ENCODE measurements around the gene KIF3A.
"Not testable (repeated sequence)": the region's sequence is repeated elsewhere in the genome, so short reads cannot be mapped to it uniquely, and the experiment has no call there.

Gene KIF3A

DNA sequence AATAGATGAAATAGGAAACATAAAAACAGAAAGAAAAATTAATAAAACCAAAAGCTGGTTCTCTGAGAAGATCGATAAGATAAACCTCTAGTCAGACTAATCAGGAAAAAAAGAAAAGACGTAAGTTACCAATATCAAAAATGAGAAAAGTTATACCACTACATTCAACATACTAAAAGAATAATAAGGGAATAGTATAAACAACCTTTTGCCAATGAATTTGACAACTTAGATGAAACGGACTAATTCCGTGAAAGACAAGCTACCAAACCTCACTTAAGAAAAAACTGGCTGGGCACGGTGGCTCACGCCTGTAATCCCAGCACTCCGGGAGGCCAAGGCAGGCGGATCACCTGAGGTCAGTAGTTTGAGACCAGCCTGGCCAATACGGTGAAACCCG, 7.5 kb downstream of the KIF3A start:
- no peak for DNase-seq (ENCODE audit: low read depth in 4 of 4, low spot score in 1 of 4)

DNA sequence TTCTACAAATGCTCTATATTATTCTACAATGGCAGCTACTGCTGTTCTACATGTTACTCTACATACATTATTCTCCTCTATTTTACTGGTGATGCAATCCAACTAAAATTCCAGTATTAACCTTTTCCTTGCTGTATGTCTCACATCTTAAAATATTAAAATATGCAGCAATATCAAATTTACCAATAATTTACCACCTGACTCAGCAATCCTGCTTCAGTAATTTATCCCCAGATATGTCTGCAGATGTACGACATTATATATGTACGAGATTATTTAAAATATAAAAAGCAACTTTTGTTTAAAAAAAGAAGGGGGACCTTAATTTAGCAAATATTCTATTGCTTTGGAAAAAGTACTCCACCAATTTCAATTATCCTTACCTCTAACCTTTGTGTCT, 11.6 kb downstream of the KIF3A start:
- DNase-seq (ENCODE audit: low read depth in 4 of 4, low spot score in 1 of 4), result no peak

DNA sequence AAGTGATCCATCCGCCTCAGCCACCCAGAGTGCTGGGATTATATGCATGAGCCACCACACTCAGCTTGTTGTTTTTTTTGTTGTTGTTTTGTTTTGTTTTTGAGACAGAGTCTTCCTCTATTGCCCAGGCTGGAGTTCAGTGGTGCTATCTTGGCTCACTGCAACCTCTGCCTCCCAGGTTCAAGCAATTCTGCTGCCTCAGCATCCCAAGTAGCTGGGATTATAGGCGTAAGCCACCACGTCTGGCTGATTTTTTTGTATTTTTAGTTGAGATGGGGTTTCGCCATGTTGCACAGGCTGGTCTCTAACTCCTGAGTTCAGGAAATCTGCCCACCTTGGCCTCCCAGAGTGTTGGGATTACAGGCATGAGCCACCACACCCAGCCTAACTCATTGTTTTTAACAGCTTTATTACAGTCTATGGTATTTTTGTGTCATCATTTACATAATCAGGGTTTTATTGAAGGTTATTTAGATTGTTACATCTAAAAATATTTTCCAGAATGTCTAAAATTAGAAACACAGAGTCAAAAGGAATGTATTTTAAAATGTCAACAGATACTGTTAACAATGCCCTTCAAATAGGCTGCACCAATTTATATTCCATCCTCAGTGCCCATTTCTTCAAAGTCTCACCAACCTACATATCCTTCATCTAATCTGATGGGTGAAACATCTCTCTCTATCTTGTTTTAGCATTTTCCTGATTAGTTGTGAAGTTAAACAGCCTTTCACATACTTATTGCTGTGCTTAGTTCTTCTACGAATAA, 18.6 kb downstream of the KIF3A start:
- DNase-seq (ENCODE audit: low read depth in 4 of 4, low spot score in 1 of 4), result no peak

DNA sequence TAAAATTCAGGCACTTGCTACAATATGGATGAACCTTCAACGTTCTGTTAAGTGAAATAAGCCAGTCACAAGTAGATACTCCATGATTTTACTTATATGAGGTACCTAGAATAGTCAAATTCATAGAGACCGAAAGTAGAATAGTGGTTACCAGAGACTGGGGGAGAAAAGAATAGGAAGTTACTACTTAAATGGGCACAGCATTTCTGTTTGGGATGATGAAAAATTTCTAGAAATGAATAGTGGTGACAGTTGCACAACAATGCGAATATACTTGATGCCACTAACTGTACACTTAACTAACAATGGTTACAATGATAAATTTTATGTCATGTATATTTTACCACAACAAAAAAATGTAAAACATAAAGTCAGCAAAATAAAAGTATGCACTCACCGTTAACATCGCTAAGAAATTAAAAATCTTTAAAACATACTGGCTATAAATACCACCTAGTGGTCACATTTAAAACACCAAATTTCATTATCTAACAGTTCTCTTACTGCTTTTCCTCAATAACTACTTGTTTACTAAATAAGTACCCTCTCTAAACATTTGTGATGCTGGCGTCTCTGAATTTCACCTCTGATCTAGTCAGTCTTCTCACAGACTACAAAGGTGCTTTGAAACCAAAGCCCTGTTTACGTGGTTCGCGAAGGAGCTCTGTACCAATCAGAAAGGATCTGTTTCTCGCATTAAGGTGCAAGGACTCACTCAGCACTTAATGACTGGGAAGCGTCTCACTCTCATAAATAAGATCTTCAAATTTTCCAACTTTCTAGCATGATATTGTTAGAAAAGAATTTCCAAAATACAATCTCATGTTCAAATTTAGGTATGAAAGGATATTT, 22.7 kb downstream of the KIF3A start:
- no peak for DNase-seq (ENCODE audit: low read depth in 4 of 4, low spot score in 1 of 4)

DNA sequence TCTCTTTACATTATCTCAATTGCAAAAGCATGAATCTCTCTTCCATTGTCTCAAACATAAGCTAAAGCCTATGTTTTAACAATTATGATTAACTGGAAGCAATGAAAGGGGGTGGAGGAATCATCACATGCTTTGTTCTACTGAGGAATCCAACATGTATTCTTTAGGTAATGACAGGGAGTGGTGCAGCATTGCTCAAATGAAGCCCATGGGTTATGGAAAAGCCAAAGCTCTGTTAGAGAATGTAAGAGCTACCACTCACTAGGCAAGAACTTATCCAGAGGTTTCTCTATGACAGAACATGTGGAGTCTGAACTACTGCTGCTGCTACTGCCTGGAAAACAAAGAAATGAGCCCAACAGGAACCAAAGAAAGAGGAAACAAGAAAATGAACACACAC, 28.7 kb downstream of the KIF3A start:
- DNase-seq (ENCODE audit: low read depth in 4 of 4, low spot score in 1 of 4), result no peak

DNA sequence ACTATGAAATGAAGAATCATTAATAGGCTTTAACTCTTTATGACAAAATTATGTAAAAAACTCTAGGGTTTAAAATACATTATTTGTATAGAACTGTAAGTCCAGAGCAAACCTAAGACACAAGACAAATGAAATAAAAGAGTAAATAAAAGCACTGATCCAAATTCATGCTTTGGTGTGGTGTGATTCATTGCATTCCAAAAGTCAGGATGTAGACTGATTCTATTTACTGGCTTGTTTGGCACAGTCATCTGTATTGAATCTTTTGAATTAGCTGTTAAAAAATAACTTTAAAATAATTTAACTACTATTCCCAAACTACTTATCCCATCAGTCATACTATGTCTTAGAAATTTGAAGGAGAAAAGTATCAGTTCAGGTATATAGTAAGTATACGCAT, 32.5 kb downstream of the KIF3A start:
- DNase-seq (ENCODE audit: low read depth in 4 of 4, low spot score in 1 of 4), result no peak

DNA sequence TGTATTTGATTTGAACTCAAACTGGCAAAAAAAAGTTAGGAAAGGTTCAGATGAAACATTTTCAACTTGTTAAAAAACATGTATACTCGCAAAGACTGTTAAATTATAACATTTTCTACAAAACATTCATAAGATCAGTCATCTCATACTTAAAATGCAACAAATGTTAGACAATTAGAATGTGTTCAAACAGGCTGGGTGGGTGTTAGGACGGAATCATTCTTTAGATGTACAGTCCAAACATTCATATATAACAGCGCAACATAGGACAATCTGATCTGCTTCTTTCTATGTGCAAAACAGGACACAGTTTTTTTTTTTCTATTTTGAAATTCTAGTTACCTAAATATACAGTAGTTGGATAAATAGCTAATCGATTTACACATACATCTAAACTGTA, 41.4 kb downstream of the KIF3A start:
- no peak for DNase-seq (ENCODE audit: low read depth in 4 of 4, low spot score in 1 of 4)

DNA sequence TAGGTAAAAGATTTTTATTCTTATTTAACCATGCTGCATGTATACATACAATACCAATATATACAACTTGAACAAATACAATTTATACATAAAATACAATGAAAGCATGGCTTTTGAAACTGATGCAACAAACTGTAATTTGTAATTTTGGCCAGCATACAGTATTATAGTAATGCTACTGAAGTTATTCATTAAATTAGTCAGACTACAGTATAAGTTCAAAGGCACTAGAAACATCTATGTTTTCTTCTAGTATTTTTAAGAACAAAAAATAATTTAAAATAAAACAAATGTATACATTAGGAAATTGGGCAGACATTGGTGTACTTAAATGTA, 44.7 kb downstream of the KIF3A start:
- no peak for DNase-seq (ENCODE audit: low read depth in 4 of 4, low spot score in 1 of 4)

DNA sequence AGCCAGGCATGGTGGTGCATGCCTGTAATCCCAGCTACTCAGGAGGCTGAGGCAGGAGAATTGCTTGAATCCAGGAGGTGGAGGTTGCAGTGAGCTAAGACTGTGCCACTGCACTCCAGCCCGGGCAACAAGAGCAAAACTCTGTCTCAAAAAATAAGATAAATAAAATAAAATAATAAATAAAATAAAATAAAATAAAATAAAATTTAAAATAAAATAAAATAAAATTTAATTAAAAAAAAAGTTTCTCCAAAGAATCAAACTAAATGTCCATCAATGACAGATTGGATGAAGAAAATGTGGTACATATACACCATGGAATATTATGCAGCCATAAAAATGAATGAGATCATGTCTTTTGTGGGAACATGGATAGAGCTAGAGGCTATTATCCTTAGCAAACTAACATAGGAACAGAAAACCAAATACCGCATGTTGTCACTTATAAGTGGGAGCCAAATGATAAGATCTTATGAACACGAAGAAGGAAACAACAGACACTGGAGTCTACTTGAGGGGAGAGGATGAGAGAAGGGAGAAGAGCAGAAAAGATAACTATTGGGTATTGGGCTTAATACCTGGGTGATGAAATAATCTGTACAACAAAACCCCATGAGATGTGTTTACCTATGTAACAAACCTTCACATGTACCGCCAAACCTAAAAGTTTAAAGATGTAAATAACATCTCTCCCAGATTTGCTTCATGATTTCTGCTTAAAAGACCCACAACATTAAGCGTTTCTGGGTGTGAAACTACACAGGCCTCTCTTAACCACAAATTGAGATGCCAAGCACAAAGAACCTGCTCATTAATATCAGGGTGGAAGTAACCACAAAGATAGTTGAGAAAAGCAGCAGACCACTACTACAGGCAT, 45.4 kb downstream of the KIF3A start:
- DNase-seq (ENCODE audit: low read depth in 4 of 4, low spot score in 1 of 4), result not testable (repeated sequence)

DNA sequence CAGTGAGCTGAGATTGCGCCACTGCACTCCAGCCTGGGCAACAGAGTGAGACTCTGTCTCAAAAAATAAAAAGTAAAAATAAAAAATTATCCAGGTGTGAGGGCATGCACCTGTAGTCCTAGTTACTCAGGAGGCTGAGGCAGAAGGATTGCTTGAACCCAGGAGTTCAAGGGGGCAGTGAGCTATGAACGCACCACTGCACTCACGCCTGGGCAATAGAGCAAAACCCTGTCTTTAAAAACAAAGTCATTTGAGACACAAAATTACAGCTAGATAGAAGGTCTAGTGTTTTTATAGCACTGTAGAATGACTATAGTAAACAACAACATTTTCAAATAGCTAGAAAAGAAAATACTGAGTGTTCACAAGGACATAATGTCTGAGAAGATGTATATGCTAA, 47.2 kb downstream of the KIF3A start:
- DNase-seq (ENCODE audit: low read depth in 4 of 4, low spot score in 1 of 4), result no peak

DNA sequence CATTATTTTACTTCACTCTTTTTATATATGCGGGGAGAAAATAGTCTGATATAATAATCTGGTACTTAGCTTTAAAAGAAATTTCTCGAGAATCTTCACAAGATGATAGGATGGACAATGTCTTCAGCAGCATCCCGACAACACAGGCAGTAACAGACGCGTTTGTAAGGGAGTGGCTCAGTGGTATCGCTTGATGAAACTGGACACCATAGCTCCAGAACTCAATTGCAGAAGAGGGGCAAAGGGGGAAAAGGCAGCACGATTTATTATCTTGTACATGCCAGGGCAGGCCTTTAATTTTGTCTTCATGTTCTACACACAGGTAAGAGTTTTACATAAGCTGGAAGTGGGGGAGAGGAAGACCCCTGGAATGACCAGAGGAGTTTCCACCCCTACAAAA, 47.8 kb downstream of the KIF3A start:
- DNase-seq (ENCODE audit: low read depth in 4 of 4, low spot score in 1 of 4), result no peak

DNA sequence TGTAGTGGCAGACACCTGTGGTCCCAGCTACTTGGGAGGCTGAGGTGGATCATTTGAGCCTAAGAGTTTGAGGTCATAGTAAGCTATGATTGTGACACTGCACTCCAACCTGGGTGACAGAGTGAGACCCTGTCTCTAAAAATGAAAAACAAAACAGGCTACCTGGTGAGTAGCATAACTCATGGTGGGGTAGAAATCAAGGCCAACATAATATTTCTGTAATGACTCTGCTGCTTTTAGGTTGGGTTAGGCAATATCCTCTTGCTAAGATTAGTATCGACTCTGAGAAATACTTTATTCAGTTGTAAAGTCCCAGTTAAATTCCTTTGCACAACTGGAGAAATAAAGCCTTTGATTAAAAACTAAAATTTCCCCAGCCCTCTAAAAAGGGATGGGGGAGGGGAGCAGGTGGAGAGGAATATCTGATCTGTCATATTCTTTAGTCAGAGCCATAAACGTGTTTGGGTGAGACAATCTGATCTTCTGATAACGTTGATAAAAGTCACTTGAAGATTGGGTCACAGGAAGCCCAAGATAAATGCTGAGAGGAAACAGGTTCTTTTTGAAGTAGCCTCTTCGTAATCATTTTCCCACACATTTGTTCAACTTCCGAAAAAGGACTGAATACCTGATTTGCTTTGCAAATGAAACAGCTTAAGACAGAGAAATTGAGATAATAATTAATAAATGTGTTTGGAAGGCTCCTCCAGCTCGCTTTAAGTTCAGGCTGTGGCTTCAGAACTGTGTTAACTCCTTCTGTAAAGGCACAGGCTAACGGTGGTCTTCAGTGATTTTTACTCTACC, 48.6 kb downstream of the KIF3A start:
- peak in 1 of 4 experiments; percentile 17 for DNase-seq (ENCODE audit: low read depth in 4 of 4, low spot score in 1 of 4)

DNA sequence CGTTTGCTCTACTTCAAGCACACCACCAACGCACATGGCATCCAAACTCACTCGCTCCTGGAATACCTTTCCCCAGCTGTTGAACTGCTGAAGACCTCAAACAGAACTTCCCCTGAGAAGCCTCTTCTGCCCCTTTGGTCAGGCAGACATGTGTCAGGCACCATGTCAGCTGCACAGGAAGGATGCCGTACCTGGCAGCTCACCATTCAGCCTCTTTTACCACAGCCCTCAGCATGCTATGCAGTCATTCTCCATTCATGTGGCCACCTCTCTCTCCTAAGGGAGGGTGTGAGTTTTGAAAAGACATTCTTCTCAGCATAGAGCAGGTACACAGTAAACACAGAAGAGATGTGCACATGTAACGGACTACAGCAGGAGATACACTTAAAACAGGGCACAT, 49.4 kb downstream of the KIF3A start:
- no peak for DNase-seq (ENCODE audit: low read depth in 4 of 4, low spot score in 1 of 4)

DNA sequence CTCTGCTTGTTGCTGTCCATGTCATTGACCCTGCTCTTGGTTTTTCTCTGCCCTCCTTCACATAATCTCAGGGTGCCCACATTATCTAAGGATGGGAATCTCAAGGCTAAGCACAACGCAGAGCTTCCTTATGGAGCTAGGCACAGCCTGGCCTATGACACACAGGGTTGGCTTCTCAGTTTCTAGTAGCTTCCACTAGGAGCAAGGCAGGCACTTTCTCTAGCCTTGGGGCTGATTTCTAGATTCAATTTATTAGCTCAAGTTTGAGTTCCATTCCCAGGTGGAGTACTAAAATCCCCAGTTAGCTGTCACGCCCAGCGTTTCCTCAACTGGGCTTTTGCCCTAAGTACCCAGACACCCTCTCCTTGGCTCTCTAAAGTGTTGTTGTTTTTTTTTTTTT, 51.2 kb downstream of the KIF3A start:
- no peak for DNase-seq (ENCODE audit: low read depth in 4 of 4, low spot score in 1 of 4)

DNA sequence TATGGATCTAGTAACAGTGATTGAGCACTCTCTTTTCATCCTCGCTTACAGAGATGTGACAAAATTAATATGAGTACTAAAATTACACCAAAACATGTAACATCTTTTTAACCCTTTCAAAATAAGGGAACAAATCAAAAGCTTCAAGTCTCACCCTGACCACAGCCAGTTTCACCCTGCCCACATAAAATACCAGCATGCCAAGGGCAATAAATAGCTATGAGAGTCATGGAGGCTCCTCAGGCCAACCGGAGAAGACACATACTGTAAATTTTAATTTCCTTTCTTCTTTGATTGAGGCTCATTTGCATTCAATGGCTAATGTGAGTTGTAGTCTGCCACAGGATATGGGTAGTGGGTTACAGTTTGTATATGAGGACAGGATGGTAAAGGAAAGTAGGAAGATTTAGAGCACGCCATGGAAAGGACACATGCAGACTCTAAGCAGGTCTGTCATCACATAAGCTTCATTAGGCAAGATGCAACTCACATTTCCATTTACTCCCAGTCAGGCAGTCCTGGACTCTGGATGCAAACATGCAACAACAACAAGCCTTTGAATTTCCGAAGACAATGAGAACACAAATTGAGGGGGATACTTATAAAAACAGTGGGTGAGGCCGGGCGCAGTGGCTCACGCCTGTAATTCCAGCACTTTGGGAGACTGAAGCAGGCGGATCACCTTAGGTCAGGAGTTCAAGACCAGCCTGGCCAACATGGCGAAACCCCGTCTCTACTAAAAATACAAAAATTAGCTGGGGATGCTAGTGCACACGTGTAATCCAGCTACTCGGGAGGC, 52.2 kb downstream of the KIF3A start:
- DNase-seq (ENCODE audit: low read depth in 4 of 4, low spot score in 1 of 4), result no peak

DNA sequence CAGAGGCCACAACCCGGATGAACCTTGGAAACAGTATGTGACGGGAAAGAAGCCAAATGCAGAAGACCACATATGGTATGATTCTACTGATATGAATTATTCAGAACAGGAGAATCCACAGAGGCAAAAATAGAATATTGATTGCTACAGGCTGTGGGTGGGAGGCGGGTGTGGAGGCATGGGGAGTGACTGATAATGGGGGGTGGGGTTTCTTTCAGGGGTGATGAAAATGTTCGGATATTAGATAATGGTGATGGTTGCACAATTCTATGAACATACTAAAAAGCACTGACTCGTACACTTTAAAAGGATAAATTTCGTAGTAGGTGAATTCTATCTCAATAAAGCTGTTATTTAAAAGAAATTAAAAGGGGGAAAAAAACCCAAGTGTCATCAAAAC, 52.9 kb downstream of the KIF3A start:
- no peak for DNase-seq (ENCODE audit: low read depth in 4 of 4, low spot score in 1 of 4)

DNA sequence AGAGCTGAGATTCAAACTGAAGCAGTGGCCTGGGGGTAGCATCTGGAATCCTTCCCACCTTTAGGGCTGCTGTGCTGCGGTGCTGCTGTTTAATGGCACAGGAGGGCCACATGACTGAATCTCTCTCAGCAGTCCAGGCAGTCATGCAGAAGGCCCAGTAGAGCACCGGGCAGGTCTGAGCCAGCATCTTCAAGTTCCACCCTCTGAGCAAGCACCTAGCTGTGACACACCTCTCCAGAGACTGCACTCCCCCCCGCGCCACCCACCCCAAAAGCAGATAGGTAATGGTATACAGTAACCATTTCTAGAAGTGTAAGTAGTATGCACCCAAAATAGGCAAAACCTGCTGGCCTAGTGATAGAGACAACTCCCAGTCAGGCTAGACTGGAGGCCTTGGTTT, 55.4 kb downstream of the KIF3A start:
- DNase-seq (ENCODE audit: low read depth in 4 of 4, low spot score in 1 of 4), result no peak

DNA sequence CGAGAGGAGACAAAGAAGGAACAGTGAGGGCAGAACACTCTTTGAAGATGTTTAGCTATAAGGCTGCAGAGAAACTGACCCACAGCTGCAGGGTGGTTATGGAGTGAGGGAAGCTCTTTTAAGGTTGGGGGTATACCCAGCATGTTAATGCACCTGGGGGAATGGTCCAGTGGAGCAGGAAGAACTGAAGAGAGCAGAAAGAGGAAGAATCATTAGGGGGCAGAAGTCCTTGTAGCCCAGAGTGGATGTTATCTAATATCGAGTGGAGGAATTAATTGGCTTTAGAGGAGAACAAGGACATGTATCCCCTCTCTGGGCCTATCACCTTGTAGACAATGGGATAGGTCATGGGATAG, 55.9 kb downstream of the KIF3A start:
- no peak for DNase-seq (ENCODE audit: low read depth in 4 of 4, low spot score in 1 of 4)

DNA sequence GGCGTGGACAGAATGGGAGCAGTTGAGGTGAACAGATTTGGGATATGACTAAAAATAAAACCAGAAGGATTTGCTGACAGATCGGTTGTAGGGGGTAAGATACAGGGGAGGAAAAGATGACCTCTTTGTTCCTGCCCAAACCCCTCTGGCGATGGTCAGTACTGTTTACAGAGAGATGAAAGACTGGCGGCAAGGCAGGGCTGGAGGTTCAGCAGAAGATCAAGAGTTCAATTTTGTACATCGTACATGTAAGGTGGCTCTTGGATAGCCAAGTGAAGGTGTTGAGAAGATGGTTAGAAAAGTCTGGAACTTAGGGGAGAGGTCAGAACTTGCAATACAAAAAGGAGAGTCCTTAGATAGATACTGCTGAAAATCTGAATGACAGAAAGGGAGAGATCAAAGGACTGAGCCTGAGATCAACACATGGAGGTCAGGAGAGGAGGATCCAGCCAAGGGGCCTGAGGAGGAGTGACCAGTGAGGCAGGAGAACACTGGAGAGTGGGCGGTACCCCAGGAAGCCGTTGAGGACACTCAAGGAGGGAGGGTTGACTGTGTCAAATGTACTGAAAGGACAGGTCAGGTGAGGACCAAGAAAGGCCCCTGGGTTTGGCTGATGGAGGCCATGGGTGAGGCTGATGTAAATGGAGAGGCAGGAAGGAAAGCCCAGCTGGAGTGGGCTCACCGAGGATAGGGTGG, 56.4 kb downstream of the KIF3A start:
- no peak for DNase-seq (ENCODE audit: low read depth in 4 of 4, low spot score in 1 of 4)
